ENCODE measurements around the gene CCR9. TPM values are rescaled to one million over a fixed set of nuclear protein-coding genes. Genes with fewer than 3 reads are reported as not detected.

Gene CCR9, protein sequence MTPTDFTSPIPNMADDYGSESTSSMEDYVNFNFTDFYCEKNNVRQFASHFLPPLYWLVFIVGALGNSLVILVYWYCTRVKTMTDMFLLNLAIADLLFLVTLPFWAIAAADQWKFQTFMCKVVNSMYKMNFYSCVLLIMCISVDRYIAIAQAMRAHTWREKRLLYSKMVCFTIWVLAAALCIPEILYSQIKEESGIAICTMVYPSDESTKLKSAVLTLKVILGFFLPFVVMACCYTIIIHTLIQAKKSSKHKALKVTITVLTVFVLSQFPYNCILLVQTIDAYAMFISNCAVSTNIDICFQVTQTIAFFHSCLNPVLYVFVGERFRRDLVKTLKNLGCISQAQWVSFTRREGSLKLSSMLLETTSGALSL
- total RNA-seq: not detected in 2 replicates

GRCh38 chr3:45885979-45886705, at the start of gene CCR9:
CCR9 (plus strand) TSS chr3:45886543; CDS start chr3:45894934, 8,391 bp downstream.

GRCh38 chr3:45841757-45842491, 44.4 kb upstream of the CCR9 start, which contains the start of gene LZTFL1:
LZTFL1 (minus strand) TSS chr3:45842119; CDS start chr3:45841991, 128 bp downstream.

DNA sequence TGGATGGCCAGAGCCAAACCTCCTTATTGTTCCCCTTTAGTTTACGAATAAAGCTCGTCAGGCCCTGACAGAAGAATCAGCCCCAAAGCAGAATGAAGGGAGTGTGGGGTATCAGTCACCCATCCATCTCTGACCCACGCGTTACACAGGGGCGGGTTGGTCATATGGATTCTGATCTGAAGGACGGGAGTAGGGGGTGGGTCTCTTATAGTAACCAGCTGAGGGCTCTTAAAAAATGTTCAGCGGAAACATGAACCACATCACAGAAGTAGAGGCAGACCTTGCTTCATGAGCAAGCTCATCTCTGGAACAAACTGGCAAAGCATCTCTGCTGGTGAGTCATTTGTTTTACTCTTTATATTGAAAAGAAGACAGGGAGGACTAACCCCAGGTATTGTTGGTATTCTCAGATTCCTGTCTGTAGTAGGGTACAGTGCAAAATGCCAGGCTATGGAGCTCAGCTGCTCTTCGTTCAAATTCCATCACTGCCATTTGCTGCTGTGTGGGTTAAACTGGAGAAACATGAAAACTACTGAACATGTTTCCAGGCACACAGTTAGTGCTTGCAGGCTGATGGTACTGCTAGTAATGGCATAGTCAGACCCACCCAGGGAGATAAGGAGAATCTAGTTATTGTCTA, 57.0 kb downstream of the CCR9 start, which contains the start of gene CXCR6:
Gene CXCR6 (plus strand): TSS at position 258 of the 640 bp plus-strand sequence. CDS start 3,018 bp downstream, outside the sequence.

Other genes starting within 250 kb of the CCR9 start
- 33.9 and 42.6 TPM in 2 replicates for gene SACM1L, start 197.1 kb upstream of the CCR9 start, total RNA-seq
- under 0.01 TPM in 1 of 2 replicates, not detected in the other for gene SLC6A20, start 90.0 kb upstream of the CCR9 start, total RNA-seq
- gene LZTFL1, start 44.4 kb upstream of the CCR9 start, total RNA-seq: 17.5 and 22.5 TPM in 2 replicates
- not detected in 2 replicates for gene CXCR6, start 56.9 kb downstream of the CCR9 start, total RNA-seq
- gene FYCO1, start 109.3 kb downstream of the CCR9 start, total RNA-seq: 44.7 and 47.0 TPM in 2 replicates
- under 0.01 TPM in 1 of 2 replicates, not detected in the other for gene XCR1, start 140.9 kb downstream of the CCR9 start, total RNA-seq